Liver (tissue), 9 donors: ENCODE measurements around the gene COA1. TPM values are rescaled to one million over a fixed set of nuclear protein-coding genes. Genes with fewer than 3 reads are reported as not detected.

Source experiments
- DNase-seq: peaks from one replicate; pipeline ENCODE4 v3.0.0-alpha.2; 2017; ENCODE audit warnings: low spot score
- H3K27ac ChIP-seq, 2 donors: one replicate each; pipeline ENCODE4 v1.7.0; 2013; ENCODE audit warnings: inconsistent platforms in 2 of 2, low read length in 2 of 2, control low read depth in 1 of 2, low read depth in 1 of 2, mild to moderate bottlenecking in 1 of 2
- H3K27me3 ChIP-seq, 4 donors: one replicate each; pipeline versions ENCODE4 v1.6.1 to v1.7.0; 2013; ENCODE audit warnings: low read length in 3 of 4, inconsistent platforms in 1 of 4, mild to moderate bottlenecking in 1 of 4, moderate library complexity in 1 of 4; ENCODE audit not compliant: control insufficient read depth in 4 of 4, insufficient read depth in 4 of 4
- H3K36me3 ChIP-seq, 4 donors: one replicate each; pipeline versions ENCODE4 v1.6.1 to v1.7.0; 2013; ENCODE audit warnings: low read length in 3 of 4, mild to moderate bottlenecking in 3 of 4, low read depth in 1 of 4, moderate library complexity in 1 of 4; ENCODE audit not compliant: control insufficient read depth in 4 of 4, insufficient read depth in 3 of 4
- H3K4me1 ChIP-seq, 4 donors: one replicate each; pipeline versions ENCODE4 v1.6.1 to v1.7.0; 2013; ENCODE audit warnings: low read length in 3 of 4, mild to moderate bottlenecking in 3 of 4, moderate library complexity in 1 of 4; ENCODE audit not compliant: control insufficient read depth in 4 of 4, insufficient read depth in 4 of 4
- H3K4me3 ChIP-seq, 3 donors: one replicate each; pipeline versions ENCODE4 v1.6.1 to v1.7.0; 2013; ENCODE audit warnings: low read length in 3 of 3, control low read depth in 1 of 3, low read depth in 1 of 3, mild to moderate bottlenecking in 1 of 3
- H3K9ac ChIP-seq, 2 donors: one replicate each; pipeline ENCODE4 v1.7.0; 2013; ENCODE audit warnings: low read length in 2 of 2, mild to moderate bottlenecking in 2 of 2, moderate library complexity in 2 of 2, control low read depth in 1 of 2, low read depth in 1 of 2
- H3K9me3 ChIP-seq, 4 donors: one replicate each; pipeline versions ENCODE4 v1.6.1 to v1.7.0; 2013; ENCODE audit warnings: low read length in 3 of 4; ENCODE audit not compliant: control insufficient read depth in 4 of 4
- ATF3 ChIP-seq: IDR thresholded peaks from 2 replicates; pipeline ENCODE4 v1.6.1; 2016; ENCODE audit warnings: antibody characterized with exemption
- EGR1 ChIP-seq, 2 donors: IDR thresholded peaks; 2 replicates each; pipeline ENCODE4 v1.6.1; 2016 to 2018; ENCODE audit warnings: antibody characterized with exemption in 2 of 2, low read depth in 2 of 2
- FOXA1 ChIP-seq: IDR thresholded peaks from 2 replicates; pipeline ENCODE4 v1.6.1; 2016; ENCODE audit warnings: antibody characterized with exemption
- FOXA2 ChIP-seq: IDR thresholded peaks from 2 replicates; pipeline ENCODE4 v1.6.1; 2016; ENCODE audit warnings: antibody characterized with exemption
- GABPA ChIP-seq, 2 donors: IDR thresholded peaks in 1 of 2; conservative IDR thresholded peaks in 1 of 2; 2 replicates each; pipeline ENCODE4 v1.6.1; 2016; ENCODE audit warnings: antibody characterized with exemption in 2 of 2, mild to moderate bottlenecking in 1 of 2, moderate library complexity in 1 of 2
- HNF4A ChIP-seq, 2 donors: conservative IDR thresholded peaks; 2 replicates each; pipeline ENCODE4 v1.6.1; 2016; ENCODE audit warnings: antibody characterized with exemption in 2 of 2, mild to moderate bottlenecking in 2 of 2
- HNF4G ChIP-seq: IDR thresholded peaks from 2 replicates; pipeline ENCODE4 v1.6.1; 2016; ENCODE audit warnings: antibody characterized with exemption
- JUND ChIP-seq, 2 donors: IDR thresholded peaks; 2 replicates each; pipeline ENCODE4 v1.6.1; 2016; ENCODE audit warnings: antibody characterized with exemption in 2 of 2
- MAX ChIP-seq: IDR thresholded peaks from 2 replicates; pipeline ENCODE4 v1.6.1; 2016; ENCODE audit warnings: antibody characterized with exemption
- NR2F2 ChIP-seq: IDR thresholded peaks from 2 replicates; pipeline ENCODE4 v1.6.1; 2016; ENCODE audit warnings: antibody characterized with exemption
- RAD21 ChIP-seq, 2 donors: IDR thresholded peaks; 2 replicates each; pipeline ENCODE4 v1.6.1; 2016; ENCODE audit warnings: antibody characterized with exemption in 2 of 2, mild to moderate bottlenecking in 2 of 2
- REST ChIP-seq: IDR thresholded peaks from 2 replicates; pipeline ENCODE4 v1.6.1; 2016; ENCODE audit warnings: antibody characterized with exemption, mild to moderate bottlenecking
- RXRA ChIP-seq, 2 donors: IDR thresholded peaks; 2 replicates each; pipeline ENCODE4 v1.6.1; 2017 to 2018; ENCODE audit warnings: antibody characterized with exemption in 2 of 2, mild to moderate bottlenecking in 1 of 2
- SP1 ChIP-seq: IDR thresholded peaks from 2 replicates; pipeline ENCODE4 v1.6.1; 2018; ENCODE audit warnings: antibody characterized with exemption, mild to moderate bottlenecking
- YY1 ChIP-seq: IDR thresholded peaks from 2 replicates; pipeline ENCODE4 v1.6.1; 2016; ENCODE audit warnings: antibody characterized with exemption, mild to moderate bottlenecking
- ZBTB33 ChIP-seq: IDR thresholded peaks from 2 replicates; pipeline ENCODE4 v1.6.1; 2016; ENCODE audit warnings: antibody characterized with exemption
- WGBS: extraction: QIAGEN DNeasy Blood & Tissue Kit; methylation state at CpG from one replicate; pipeline ENCODE4 v1.1.7; 2013; 5-methylcytosine and 5-hydroxymethylcytosine counted together
- polyA plus RNA-seq, 2 donors: library from polyadenylated mRNA; stranded (reverse) in 1 of 2; unstranded in 1 of 2; fragments of 200-250 nt in 1 of 2; fragments of >200 nt in 1 of 2; fragmentation: Nextera tagmentation in 1 of 2; extraction: Ambion mirVana in 1 of 2; gene quantifications; one replicate each; pipeline versions ENCODE4 v1.2.1 to v1.2.3, GENCODE V29; 2013 to 2015
- total RNA-seq, 2 donors: library from RNA; depleted of rRNA; stranded (reverse); fragments of >200 nt; gene quantifications; one replicate each; pipeline ENCODE4 v1.2.3, GENCODE V29; 2014
- donor health status: healthy.
- donor health status: healthy.
- donor health status: healthy.
- donor health status: healthy.
- donor health status: healthy.

Gene COA1
- total and polyA plus RNA-seq, 4 donors, result 16.6 to 37.8 (median 29.4) TPM

- Histone ChIP-seq H3K36me3 (peaks cover 0 to 24% (median 10%) of the 10 kb centered on the region in 4 donors), H3K27ac (no peak overlapping the region), H3K9me3 (no peaks in the 10 kb centered on the region), H3K9ac (no peak overlapping the region), H3K27me3 (no peaks in the 10 kb centered on the region), H3K4me1 (peaks cover 11 to 21% (median 15%) of the 10 kb centered on the region in 4 donors), H3K4me3 (no peak overlapping the region)
- no peak for DNase-seq
- WGBS, result 85% methylated on average over 4 of the region's 4 CpGs
- TF ChIP-seq MAX (no peak), SP1 (no peak), FOXA1 (no peak), REST (no peak), YY1 (no peak), GABPA (IDR thresholded peaks at IDR 0.05 in 1 of 2, conservative IDR thresholded peaks at IDR 0.05 in 1 of 2) (no peak)
Observed at GRCh38 chr7:43637114-43637806, 92.1 kb downstream of the COA1 start.

GRCh38 chr7:43636093-43636492 is 93.2 kb downstream of the COA1 start:
- WGBS, result 90% methylated on average over 6 of the region's 6 CpGs
- Histone ChIP-seq H3K4me3 (no peak overlapping the region), H3K9me3 (no peaks in the 10 kb centered on the region), H3K9ac (no peak overlapping the region), H3K27me3 (no peaks in the 10 kb centered on the region), H3K4me1 (peaks cover 11 to 19% (median 15%) of the 10 kb centered on the region in 4 donors), H3K27ac (no peak overlapping the region), H3K36me3 (peaks cover 0 to 28% (median 13%) of the 10 kb centered on the region in 4 donors)
- no peak for TF ChIP-seq HNF4A (conservative IDR thresholded peaks at IDR 0.05)
- TF ChIP-seq GABPA (IDR thresholded peaks at IDR 0.05 in 1 of 2, conservative IDR thresholded peaks at IDR 0.05 in 1 of 2), result no peak
- no peak for TF ChIP-seq RAD21 (IDR thresholded peaks at IDR 0.05)
- no peak for TF ChIP-seq ATF3
- no peak for TF ChIP-seq FOXA2
- no peak for TF ChIP-seq JUND (IDR thresholded peaks at IDR 0.05)
- TF ChIP-seq FOXA1, result no peak
- TF ChIP-seq SP1, result no peak
- TF ChIP-seq EGR1 (IDR thresholded peaks at IDR 0.05; ENCODE audit: low read depth in 2 of 2), result no peak
- no peak for TF ChIP-seq MAX
- no peak for DNase-seq

- peaks cover 0 to 3% (median 2%) of the 10 kb centered on the region in 4 donors for H3K4me1 ChIP-seq
- TF ChIP-seq HNF4G (no peak), JUND (IDR thresholded peaks at IDR 0.05) (no peak), RXRA (IDR thresholded peaks at IDR 0.05) (no peak), ZBTB33 (no peak), MAX (no peak), NR2F2 (no peak), GABPA (IDR thresholded peaks at IDR 0.05 in 1 of 2, conservative IDR thresholded peaks at IDR 0.05 in 1 of 2) (no peak), SP1 (no peak), RAD21 (IDR thresholded peaks at IDR 0.05) (no peak)
- 97% methylated on average over 2 of the region's 2 CpGs for WGBS
- H3K9me3 ChIP-seq, result no peaks in the 10 kb centered on the region
- no peak for DNase-seq
- H3K27me3 ChIP-seq, result no peaks in the 10 kb centered on the region
- H3K27ac ChIP-seq, result no peak overlapping the region
- no peak overlapping the region for H3K9ac ChIP-seq
- H3K36me3 ChIP-seq, result peaks cover 0 to 28% (median 14%) of the 10 kb centered on the region in 4 donors
- no peak overlapping the region for H3K4me3 ChIP-seq
Observed at GRCh38 chr7:43634384-43634783, 94.9 kb downstream of the COA1 start.
